OCI-LY3 (cell line): ENCODE results near the gene KRI1.
A peak's percentile ranks its signal among the peaks of the same experiment; 100 is the strongest.
"Not testable (repeated sequence)": the region's sequence is repeated elsewhere in the genome, so short reads cannot be mapped to it uniquely, and the experiment has no call there.

Experiments
- H2AFZ ChIP-seq: fragments of 200-600, 300-600 bp; shearing (Covaris generic); 2 replicates; pipeline ENCODE4 v1.6.0; 2014; ENCODE audit warnings: antibody characterized with exemption, low read depth, low read length
- H3K27ac ChIP-seq: fragments of 200-600, 300-600 bp; sonication (generic); 2 replicates; pipeline ENCODE4 v1.5.1; 2014; ENCODE audit warnings: mild to moderate bottlenecking, low read length, moderate library complexity, mixed read lengths
- H3K27me3 ChIP-seq: fragments of 200-600, 300-600 bp; sonication (generic); 2 replicates; pipeline ENCODE4 v1.6.1; 2014; ENCODE audit warnings: low read depth, low read length, mixed read lengths
- H3K36me3 ChIP-seq: fragments of 200-600, 300-600 bp; sonication (generic); replicated peaks from 2 replicates; pipeline ENCODE3; 2014; ENCODE audit warnings: low read depth, low read length, mixed read lengths
- H3K4me1 ChIP-seq: fragments of 300-600, 200-600 bp; sonication (generic); 2 replicates; pipeline ENCODE4 v1.6.1; 2014; ENCODE audit warnings: low read length, mixed read lengths
- H3K4me2 ChIP-seq: fragments of 200-600, 300-600 bp; sonication (generic); 2 replicates; pipeline ENCODE4 v1.6.1; 2014; ENCODE audit warnings: low read length, mixed read lengths
- H3K4me3 ChIP-seq: fragments of 300-600, 200-600 bp; sonication (generic); 2 replicates; pipeline ENCODE4 v1.5.1; 2014; ENCODE audit warnings: antibody characterized with exemption, mild to moderate bottlenecking, low read length, moderate library complexity
- H3K79me2 ChIP-seq: fragments of 300-600, 200-600 bp; shearing (Covaris generic); 2 replicates; pipeline ENCODE4 v1.6.1; 2014; ENCODE audit warnings: mild to moderate bottlenecking, low read length, mixed read lengths
- H3K9ac ChIP-seq: fragments of 300-600, 200-600 bp; shearing (Covaris generic); 2 replicates; pipeline ENCODE4 v1.6.0; 2014; ENCODE audit warnings: mild to moderate bottlenecking, low read length, moderate library complexity
- H3K9me3 ChIP-seq: fragments of 200-600, 300-600 bp; shearing (Covaris generic); 2 replicates; pipeline ENCODE4 v1.6.1; 2014; ENCODE audit warnings: low read length, mixed read lengths; ENCODE audit not compliant: insufficient read depth
- H4K20me1 ChIP-seq: fragments of 200-600, 300-600 bp; sonication (generic); 2 replicates; pipeline ENCODE4 v1.6.1; 2016; ENCODE audit warnings: low read length, mixed read lengths; ENCODE audit not compliant: insufficient read depth
- EZH2phosphoT487 ChIP-seq: fragments of 200-600 bp; shearing (Covaris generic); IDR thresholded peaks from 2 replicates; pipeline ENCODE4 v1.6.1; 2018; ENCODE audit warnings: antibody characterized with exemption, mixed run types, low read depth
- TF ChIP-seq, protein P1 (sequence below): fragments of 200-600, 300-600 bp; sonication (generic); IDR thresholded peaks from 2 replicates; pipeline ENCODE4 v1.5.1; 2014; ENCODE audit warnings: antibody characterized with exemption, low read length, low read depth

KRI1 gene

DNA sequence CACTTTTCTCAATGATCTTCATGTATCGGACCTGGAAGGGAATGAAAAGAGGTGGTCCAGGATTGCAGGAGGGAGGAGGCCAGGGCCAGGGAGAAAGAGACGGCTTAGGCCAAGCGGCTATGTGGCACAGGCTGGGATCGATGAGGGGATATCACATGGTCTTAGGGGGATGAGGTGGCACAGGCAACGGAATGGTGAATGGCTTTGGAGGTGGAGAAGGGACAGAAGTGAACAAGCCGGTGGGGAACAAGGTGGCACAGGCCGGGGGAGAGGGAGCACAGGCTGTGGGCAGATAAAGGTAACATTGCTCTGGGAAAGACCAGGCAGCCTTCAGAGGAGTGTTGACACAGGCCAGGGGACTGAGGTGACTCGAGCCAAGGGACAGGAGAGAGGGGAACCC is 8.7 kb upstream of the KRI1 start:
- Histone ChIP-seq H2AFZ (no peak overlapping the region), H3K9ac (no peak overlapping the region), H3K27me3 (no peaks in the 10 kb centered on the region), H3K4me3 (no peak overlapping the region), H3K4me2 (no peak overlapping the region), H3K79me2 (no peaks in the 10 kb centered on the region), H3K9me3 (no peaks in the 10 kb centered on the region), H4K20me1 (no peaks in the 10 kb centered on the region), H3K27ac (no peak overlapping the region), H3K36me3 (no peaks in the 10 kb centered on the region), H3K4me1 (peaks cover 3% of the 10 kb centered on the region; the same call in 1 of the 2 replicates)
- TF ChIP-seq EZH2phosphoT487 = no peak
- TF ChIP-seq, protein P1, sequence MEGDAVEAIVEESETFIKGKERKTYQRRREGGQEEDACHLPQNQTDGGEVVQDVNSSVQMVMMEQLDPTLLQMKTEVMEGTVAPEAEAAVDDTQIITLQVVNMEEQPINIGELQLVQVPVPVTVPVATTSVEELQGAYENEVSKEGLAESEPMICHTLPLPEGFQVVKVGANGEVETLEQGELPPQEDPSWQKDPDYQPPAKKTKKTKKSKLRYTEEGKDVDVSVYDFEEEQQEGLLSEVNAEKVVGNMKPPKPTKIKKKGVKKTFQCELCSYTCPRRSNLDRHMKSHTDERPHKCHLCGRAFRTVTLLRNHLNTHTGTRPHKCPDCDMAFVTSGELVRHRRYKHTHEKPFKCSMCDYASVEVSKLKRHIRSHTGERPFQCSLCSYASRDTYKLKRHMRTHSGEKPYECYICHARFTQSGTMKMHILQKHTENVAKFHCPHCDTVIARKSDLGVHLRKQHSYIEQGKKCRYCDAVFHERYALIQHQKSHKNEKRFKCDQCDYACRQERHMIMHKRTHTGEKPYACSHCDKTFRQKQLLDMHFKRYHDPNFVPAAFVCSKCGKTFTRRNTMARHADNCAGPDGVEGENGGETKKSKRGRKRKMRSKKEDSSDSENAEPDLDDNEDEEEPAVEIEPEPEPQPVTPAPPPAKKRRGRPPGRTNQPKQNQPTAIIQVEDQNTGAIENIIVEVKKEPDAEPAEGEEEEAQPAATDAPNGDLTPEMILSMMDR = no peak

DNA sequence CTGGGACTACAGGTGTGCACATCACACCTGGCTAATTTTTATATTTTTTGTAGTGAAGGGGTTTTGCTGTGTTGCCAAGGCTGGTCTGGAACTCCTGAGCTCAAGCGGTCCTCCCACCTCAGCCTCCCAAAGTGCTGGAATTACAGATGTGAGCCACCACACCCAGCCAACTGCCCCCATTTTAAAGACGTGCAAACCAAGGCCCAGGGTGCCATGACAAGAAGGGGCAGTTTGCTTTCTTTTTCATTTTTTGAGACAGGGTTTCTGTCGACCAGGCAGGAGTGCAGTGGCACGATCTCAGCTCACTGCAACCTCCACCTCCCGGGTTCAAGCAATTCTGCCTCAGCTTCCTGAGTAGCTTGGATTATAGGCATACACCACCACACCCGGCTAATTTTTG is 8.0 kb upstream of the KRI1 start:
- H3K9ac ChIP-seq, H4K20me1 ChIP-seq, H3K4me3 ChIP-seq, H3K79me2 ChIP-seq, H3K36me3 ChIP-seq, H3K9me3 ChIP-seq, H3K4me2 ChIP-seq, H3K27me3 ChIP-seq, H2AFZ ChIP-seq, H3K27ac ChIP-seq, H3K4me1 ChIP-seq: not testable (repeated sequence)

DNA sequence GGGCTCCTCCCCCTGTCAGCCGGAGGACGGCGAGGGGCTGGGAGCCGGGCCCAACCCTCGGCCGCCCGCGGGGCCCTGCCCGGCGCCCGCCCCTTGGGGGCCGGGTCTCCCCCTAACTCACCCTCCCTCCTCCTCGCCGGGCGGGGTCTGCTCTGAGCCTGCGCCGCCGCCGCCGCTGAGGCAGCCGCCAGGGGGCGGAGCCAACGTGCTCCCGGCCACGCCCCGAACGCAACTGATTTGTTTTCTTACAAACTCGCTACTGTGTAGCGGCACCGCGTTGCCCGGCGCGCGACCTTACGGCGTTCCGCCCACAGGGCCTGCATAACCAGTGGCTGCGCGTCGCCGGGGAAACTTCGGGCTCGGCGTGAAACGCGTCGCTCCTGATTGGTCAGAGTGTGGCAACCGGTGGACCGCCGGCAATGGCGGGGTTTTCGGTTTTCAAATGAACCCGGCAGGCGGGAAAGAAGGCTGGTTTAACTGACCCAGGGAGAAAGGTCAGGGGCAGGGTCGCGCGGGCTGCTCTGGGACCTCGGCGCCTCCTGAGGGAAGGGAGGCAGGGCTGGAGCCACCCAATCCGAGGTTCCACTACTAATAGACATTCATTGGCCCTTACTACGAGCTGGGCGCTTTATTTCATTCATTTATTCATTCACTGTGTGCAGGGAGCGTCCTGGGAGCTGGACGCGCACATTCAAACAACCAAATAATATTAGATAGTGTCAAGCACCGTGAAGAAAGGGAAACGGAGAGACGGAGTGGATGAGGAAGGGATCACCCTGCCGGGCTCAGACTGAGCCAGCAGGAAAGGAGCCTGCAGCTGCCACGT is 3.2 kb upstream of the KRI1 start, which contains the start of gene CDKN2D:
Gene CDKN2D, minus strand, starts transcription at position 154 of the 826 bp plus-strand sequence. CDS start 326 bp downstream, outside the sequence.
- Histone ChIP-seq H2AFZ (peak within 1 kb of the TSS; percentile 40), H4K20me1 (no peaks in the 10 kb centered on the region; the same call in none of the 2 replicates), H3K27ac (peak within 1 kb of the TSS; percentile 79), H3K4me2 (peak within 1 kb of the TSS; percentile 91), H3K4me3 (peak within 1 kb of the TSS; percentile 79), H3K4me1 (peaks cover 31% of the 10 kb centered on the region), H3K79me2 (peaks cover 17% of the 10 kb centered on the region), H3K36me3 (peaks cover 4% of the 10 kb centered on the region), H3K9me3 (no peaks in the 10 kb centered on the region), H3K9ac (peak within 1 kb of the TSS; percentile 79), H3K27me3 (peaks cover 10% of the 10 kb centered on the region; the same call in 1 of the 2 replicates)
- TF ChIP-seq, protein P1 = no peak
- no peak for TF ChIP-seq EZH2phosphoT487

DNA sequence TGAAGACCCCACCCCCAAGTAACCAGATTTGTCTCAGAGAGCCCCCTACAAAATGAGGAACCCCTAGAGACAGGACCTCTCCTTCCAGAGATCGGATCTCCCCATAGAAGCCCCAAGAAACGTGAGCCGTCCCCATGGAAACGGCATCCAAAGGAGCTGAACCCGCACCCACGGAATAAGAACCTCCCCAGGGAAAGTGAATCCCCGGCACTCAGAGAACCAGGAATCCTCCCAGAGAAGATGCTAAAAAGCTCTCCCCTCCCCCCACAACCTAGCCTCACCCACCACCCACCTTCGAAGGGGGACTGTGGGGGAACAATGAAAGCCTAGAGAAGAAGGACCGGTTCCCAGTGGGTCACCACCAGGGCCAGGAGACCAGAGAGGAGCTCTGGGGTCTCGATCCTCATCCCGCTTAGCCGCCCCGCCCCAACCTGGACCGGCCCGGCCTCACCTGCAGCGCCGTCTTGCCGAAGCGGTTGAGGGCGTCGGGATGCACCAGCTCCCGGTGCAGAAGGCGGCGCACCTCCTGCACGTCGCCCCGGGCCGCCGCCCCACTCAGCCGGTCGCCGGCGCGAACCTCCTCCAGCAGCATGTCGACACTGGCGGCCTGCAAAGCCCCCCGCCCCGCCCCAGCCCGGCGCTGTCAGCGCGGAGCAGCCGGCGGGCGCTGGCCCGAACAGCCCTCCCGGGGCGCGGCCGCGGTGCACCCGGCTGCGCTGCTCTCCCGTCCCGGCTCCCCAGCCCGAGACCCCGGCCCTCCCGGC is 2.4 kb upstream of the KRI1 start:
- H3K4me1 ChIP-seq = peaks cover 31% of the 10 kb centered on the region
- H4K20me1 ChIP-seq = no peaks in the 10 kb centered on the region; the same call in none of the 2 replicates
- peak overlapping the region; percentile 79 for H3K4me3 ChIP-seq
- peaks cover 4% of the 10 kb centered on the region for H3K36me3 ChIP-seq
- H2AFZ ChIP-seq = peak overlapping the region; percentile 7; the same call in 1 of the 2 replicates
- H3K79me2 ChIP-seq = peaks cover 22% of the 10 kb centered on the region
- TF ChIP-seq, protein P1 = no peak; the same call in 1 of the 2 replicates
- no peak for TF ChIP-seq EZH2phosphoT487
- H3K27ac ChIP-seq = no peak overlapping the region
- no peaks in the 10 kb centered on the region for H3K9me3 ChIP-seq
- peak overlapping the region; percentile 55 for H3K9ac ChIP-seq
- peak overlapping the region; percentile 91 for H3K4me2 ChIP-seq
- peaks cover 10% of the 10 kb centered on the region; the same call in 1 of the 2 replicates for H3K27me3 ChIP-seq
